DND-41 (cell line): ENCODE results near the gene SH3BP2.

Experiments used
- ATAC-seq: fragments of 200-7000 bp; cut with Tn5 transposase; 3 replicates; pipeline ENCODE4 v1.9.1; 2021; ENCODE audit warnings: low read depth; ENCODE audit not compliant: insufficient read depth
- DNase-seq: peaks from one replicate; pipeline ENCODE4 v3.0.0-alpha.2; 2020
- H2AFZ ChIP-seq: 2 replicates; pipeline ENCODE4 v1.6.0; 2012; ENCODE audit warnings: low read depth, low read length
- H3K27ac ChIP-seq: 2 replicates; pipeline ENCODE4 v1.5.1; 2012; ENCODE audit warnings: low read length, inconsistent platforms
- H3K27me3 ChIP-seq: fragments of 200-600 bp; sonication (generic); 2 replicates; pipeline ENCODE4 v1.6.0; 2012; ENCODE audit warnings: low read length, mild to moderate bottlenecking, inconsistent platforms; ENCODE audit not compliant: insufficient read depth, poor library complexity
- H3K36me3 ChIP-seq: 2 replicates; pipeline ENCODE4 v1.5.1; 2012; ENCODE audit warnings: low read length, inconsistent platforms; ENCODE audit not compliant: insufficient read depth
- H3K4me1 ChIP-seq: 2 replicates; pipeline ENCODE4 v1.5.1; 2012; ENCODE audit warnings: mild to moderate bottlenecking, low read length; ENCODE audit not compliant: insufficient read depth
- H3K4me2 ChIP-seq: 2 replicates; pipeline ENCODE4 v1.6.0; 2012; ENCODE audit warnings: mild to moderate bottlenecking, moderate library complexity, low read length, inconsistent platforms; ENCODE audit not compliant: insufficient read depth
- H3K4me3 ChIP-seq, 2 experiments: fragments of 200-600 bp in 1 of 2; shearing (Covaris generic) in 1 of 2; 2 replicates each; pipeline ENCODE4 v1.5.1; 2012 to 2016; ENCODE audit warnings: inconsistent platforms in 2 of 2, low read length in 2 of 2, mild to moderate bottlenecking in 2 of 2, low read depth in 1 of 2, moderate library complexity in 1 of 2
- H3K79me2 ChIP-seq: 2 replicates; pipeline ENCODE4 v1.6.0; 2012; ENCODE audit warnings: low read length, inconsistent platforms; ENCODE audit not compliant: insufficient read depth
- H3K9ac ChIP-seq: 2 replicates; pipeline ENCODE4 v1.6.0; 2012; ENCODE audit warnings: low read depth, mild to moderate bottlenecking, inconsistent platforms, low read length, moderate library complexity
- H3K9me3 ChIP-seq: 2 replicates; pipeline ENCODE4 v1.5.1; 2012; ENCODE audit warnings: low read length, moderate library complexity, mild to moderate bottlenecking, inconsistent platforms; ENCODE audit not compliant: insufficient read depth, severe bottlenecking
- H4K20me1 ChIP-seq: 2 replicates; pipeline ENCODE4 v1.6.0; 2012; ENCODE audit warnings: low read length; ENCODE audit not compliant: insufficient read depth
- CTCF ChIP-seq: IDR thresholded peaks from 2 replicates; pipeline ENCODE4 v1.5.1; 2012; ENCODE audit warnings: borderline replicate concordance, low read length, moderate library complexity, mild to moderate bottlenecking; ENCODE audit not compliant: poor library complexity, severe bottlenecking; ENCODE audit errors: extremely low read depth
- EZH2 ChIP-seq: IDR thresholded peaks from 3 replicates; pipeline ENCODE4 v1.6.1; 2012; ENCODE audit warnings: borderline replicate concordance, low read depth, mild to moderate bottlenecking, moderate library complexity, low read length, inconsistent platforms; ENCODE audit not compliant: severe bottlenecking

The SH3BP2 gene

GRCh38 chr4:2750719-2751605, 41.9 kb upstream of the SH3BP2 start:
- TF ChIP-seq CTCF (no peak), EZH2 (no peak)
- Histone ChIP-seq H4K20me1 (peaks cover 10% of the 10 kb centered on the region), H3K36me3 (peaks cover 26% of the 10 kb centered on the region), H3K4me1 (peaks cover 12% of the 10 kb centered on the region), H3K27me3 (no peaks in the 10 kb centered on the region), H3K27ac (no peak overlapping the region), H3K4me3 (no peak overlapping the region), H3K4me2 (no peak overlapping the region), H3K9me3 (no peaks in the 10 kb centered on the region), H3K79me2 (peaks cover 49% of the 10 kb centered on the region), H2AFZ (no peak overlapping the region), H3K9ac (no peak overlapping the region)
- ATAC-seq (no peak), DNase-seq (no peak)

GRCh38 chr4:2753436-2753835, 39.4 kb upstream of the SH3BP2 start:
- no peak overlapping the region for H3K27ac ChIP-seq
- no peak for ATAC-seq
- peaks cover 17% of the 10 kb centered on the region for H3K4me1 ChIP-seq
- no peak for DNase-seq
- peaks cover 49% of the 10 kb centered on the region for H3K79me2 ChIP-seq
- no peaks in the 10 kb centered on the region for H3K27me3 ChIP-seq
- no peak overlapping the region for H3K4me2 ChIP-seq
- H3K9me3 ChIP-seq = no peaks in the 10 kb centered on the region
- no peak overlapping the region for H3K4me3 ChIP-seq
- peaks cover 7% of the 10 kb centered on the region; the same call in 1 of the 2 replicates for H3K36me3 ChIP-seq
- H4K20me1 ChIP-seq = peaks cover 13% of the 10 kb centered on the region
- no peak overlapping the region for H3K9ac ChIP-seq
- H2AFZ ChIP-seq = no peak overlapping the region
- no peak for TF ChIP-seq EZH2
- no peak for TF ChIP-seq CTCF

- Histone ChIP-seq H3K27ac (peak overlapping the region; percentile 71; the same call in 1 of the 2 replicates), H3K9me3 (no peaks in the 10 kb centered on the region), H3K36me3 (peaks cover 7% of the 10 kb centered on the region; the same call in 1 of the 2 replicates), H3K9ac (peak overlapping the region; percentile 85), H4K20me1 (peaks cover 13% of the 10 kb centered on the region), H3K27me3 (no peaks in the 10 kb centered on the region), H2AFZ (peak overlapping the region; percentile 90), H3K4me1 (peaks cover 17% of the 10 kb centered on the region), H3K4me2 (peak overlapping the region; percentile 88), H3K79me2 (peaks cover 42% of the 10 kb centered on the region), H3K4me3 (peak overlapping the region; percentile 67 to 94)
- ATAC-seq (no peak), DNase-seq (no peak)
- no peak for TF ChIP-seq EZH2
- no peak for TF ChIP-seq CTCF
Observed at GRCh38 chr4:2754848-2755819, 37.8 kb upstream of the SH3BP2 start.
